Stomach (tissue), 9 donors: ENCODE results near the gene JAG1. TPM values are rescaled to one million over a fixed set of nuclear protein-coding genes. Genes with fewer than 3 reads are reported as not detected.

Experiments
- DNase-seq, 2 donors: peaks; one replicate each; pipeline versions ENCODE4 v3.0.0 to v3.0.0-alpha.2; 2013 to 2019
- H3K27ac ChIP-seq, 5 donors: fragments of 200-600 bp in 4 of 5; sonication (generic) in 4 of 5; one replicate each; pipeline ENCODE4 v1.5.1; 2013 to 2019; ENCODE audit warnings: mild to moderate bottlenecking in 1 of 5, moderate library complexity in 1 of 5
- H3K27me3 ChIP-seq, 3 donors: fragments of 200-600 bp; sonication (generic); one replicate each; pipeline ENCODE4 v1.5.1; 2017 to 2019; ENCODE audit warnings: mixed run types in 1 of 3
- H3K36me3 ChIP-seq, 4 donors: fragments of 200-600 bp; sonication (generic); 1 replicate in 3 of 4; 2 replicates in 1 of 4; pipeline ENCODE4 v1.5.1; 2016 to 2019
- H3K4me1 ChIP-seq, 4 donors: fragments of 200-600 bp; sonication (generic); one replicate each; pipeline ENCODE4 v1.5.1; 2016 to 2019
- H3K4me3 ChIP-seq, 4 donors: fragments of 200-600 bp; sonication (generic) in 3 of 4; one replicate each; pipeline ENCODE4 v1.5.1; 2016 to 2019; ENCODE audit warnings: mild to moderate bottlenecking in 1 of 4
- H3K9me3 ChIP-seq, 4 donors: fragments of 200-600 bp; sonication (generic); one replicate each; pipeline ENCODE4 v1.5.1; 2016 to 2019
- EP300 ChIP-seq: sonication (generic); formaldehyde crosslinking; IDR thresholded peaks from one replicate; pipeline ENCODE4 v1.6.1; 2017; ENCODE audit warnings: antibody characterized with exemption
- POLR2A ChIP-seq, 4 donors: fragments of 450-650 bp; IDR thresholded peaks; one replicate each; pipeline ENCODE4 v1.6.1; 2016; ENCODE audit warnings: antibody characterized with exemption in 4 of 4, control low read depth in 2 of 4, mild to moderate bottlenecking in 1 of 4, moderate library complexity in 1 of 4
- POLR2AphosphoS5 ChIP-seq, 3 donors: sonication (generic); formaldehyde crosslinking; IDR thresholded peaks; one replicate each; pipeline ENCODE4 v1.6.1; 2016; ENCODE audit warnings: antibody characterized with exemption in 3 of 3
- WGBS, 5 donors: extraction: QIAGEN DNeasy Blood & Tissue Kit in 3 of 5; methylation state at CpG; one replicate each; pipeline versions ENCODE4 v1.1.5 to v1.1.7; 2013 to 2018; 5-methylcytosine and 5-hydroxymethylcytosine counted together
- intact Hi-C: fragments of 100-400 bp; cut with DNase I; formaldehyde crosslinking; loops from one replicate; pipeline ENCODE4 v1.15.1; 2023; ENCODE audit warnings: low total_unique reads
- polyA plus RNA-seq, 3 donors: library from polyadenylated mRNA; stranded (reverse); fragments of 200-250 nt; gene quantifications; one replicate each; pipeline ENCODE4 v1.2.3, GENCODE V29; 2013
- total RNA-seq, 5 donors: library from RNA; depleted of rRNA; stranded (reverse); fragments of >200 nt; gene quantifications; one replicate each; pipeline versions ENCODE4 v1.1.0 to v1.2.3, GENCODE V29; 2014 to 2016
- TF ChIP-seq, protein P1 (sequence below), 7 experiments: fragments of 450-650 bp in 4 of 7; fragments of 200-600 bp in 3 of 7; sonication (generic) in 3 of 7; IDR thresholded peaks; one replicate each; pipeline ENCODE4 v1.5.1; 2016 to 2019; ENCODE audit warnings: antibody characterized with exemption in 7 of 7, control low read depth in 2 of 7, mild to moderate bottlenecking in 1 of 7
- donor health status: healthy with polysubstance abuse.
- donor health status: Bipolar disorder and iron deficiency.
- donor health status: healthy.

Gene JAG1
- total and polyA plus RNA-seq, 8 donors: 5.2 to 133 (median 62.2) TPM

DNA sequence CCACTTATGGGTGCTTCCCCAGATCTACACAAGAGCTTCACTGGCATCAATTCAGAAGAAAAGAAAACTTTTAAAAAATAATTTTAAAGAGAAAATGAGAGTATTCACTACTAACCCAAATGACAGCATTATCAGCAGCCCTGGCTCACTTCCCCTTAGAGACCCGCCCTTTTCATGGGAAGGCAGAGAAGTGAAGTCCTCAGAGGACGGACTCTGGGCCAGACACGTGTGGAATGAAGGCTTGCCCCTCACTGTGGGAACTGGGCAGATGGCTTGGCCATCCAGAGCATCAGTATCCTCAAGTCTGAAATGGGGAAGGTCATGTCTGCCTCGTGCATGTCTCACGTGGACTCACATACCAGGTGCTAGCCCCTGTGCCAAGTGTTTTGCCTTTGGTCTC lies 63.5 kb downstream of the JAG1 start:
- H3K4me1 ChIP-seq: peaks cover 0 to 9% (median under 1%) of the 10 kb centered on the region in 4 donors
- H3K27ac ChIP-seq: peak overlapping the region in 2 of 5 donors; percentile 49 to 76
- 67 to 84% (median 82%) methylated on average over 5 of the region's 5 CpGs for WGBS, 5 donors
- no peak for TF ChIP-seq EP300
- no peak for TF ChIP-seq POLR2AphosphoS5 (IDR thresholded peaks at IDR 0.05)
- TF ChIP-seq, protein P1, sequence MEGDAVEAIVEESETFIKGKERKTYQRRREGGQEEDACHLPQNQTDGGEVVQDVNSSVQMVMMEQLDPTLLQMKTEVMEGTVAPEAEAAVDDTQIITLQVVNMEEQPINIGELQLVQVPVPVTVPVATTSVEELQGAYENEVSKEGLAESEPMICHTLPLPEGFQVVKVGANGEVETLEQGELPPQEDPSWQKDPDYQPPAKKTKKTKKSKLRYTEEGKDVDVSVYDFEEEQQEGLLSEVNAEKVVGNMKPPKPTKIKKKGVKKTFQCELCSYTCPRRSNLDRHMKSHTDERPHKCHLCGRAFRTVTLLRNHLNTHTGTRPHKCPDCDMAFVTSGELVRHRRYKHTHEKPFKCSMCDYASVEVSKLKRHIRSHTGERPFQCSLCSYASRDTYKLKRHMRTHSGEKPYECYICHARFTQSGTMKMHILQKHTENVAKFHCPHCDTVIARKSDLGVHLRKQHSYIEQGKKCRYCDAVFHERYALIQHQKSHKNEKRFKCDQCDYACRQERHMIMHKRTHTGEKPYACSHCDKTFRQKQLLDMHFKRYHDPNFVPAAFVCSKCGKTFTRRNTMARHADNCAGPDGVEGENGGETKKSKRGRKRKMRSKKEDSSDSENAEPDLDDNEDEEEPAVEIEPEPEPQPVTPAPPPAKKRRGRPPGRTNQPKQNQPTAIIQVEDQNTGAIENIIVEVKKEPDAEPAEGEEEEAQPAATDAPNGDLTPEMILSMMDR (IDR thresholded peaks at IDR 0.05): no peak
- no peak for TF ChIP-seq POLR2A (IDR thresholded peaks at IDR 0.05)
- no peak overlapping the region for H3K4me3 ChIP-seq
- no peak for DNase-seq
- H3K36me3 ChIP-seq: peaks cover 0 to 5% (median 0%) of the 10 kb centered on the region in 4 donors
- no peaks in the 10 kb centered on the region for H3K27me3 ChIP-seq
- H3K9me3 ChIP-seq: no peaks in the 10 kb centered on the region
- intact Hi-C loops: no loop called here

DNA sequence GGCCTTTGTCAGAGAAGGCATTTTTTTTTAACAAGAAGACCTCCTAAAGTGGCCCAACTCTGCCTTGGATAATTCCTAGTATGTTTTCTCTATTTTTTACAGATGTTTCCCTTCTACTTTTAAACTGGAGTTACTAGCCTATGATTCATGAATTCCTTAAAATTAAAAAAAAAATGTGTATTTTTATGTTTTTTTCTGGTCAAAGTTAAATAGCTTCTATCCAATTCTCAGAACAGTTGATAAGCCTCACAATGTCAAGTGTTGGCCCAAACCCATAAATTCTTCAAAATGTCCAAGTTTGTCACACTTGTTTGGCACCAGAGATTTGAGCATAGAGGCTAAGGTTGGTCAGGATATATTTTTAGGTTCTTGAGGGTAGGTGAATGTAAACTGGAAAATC lies 64.0 kb downstream of the JAG1 start:
- intact Hi-C loops: no loop called here

DNA sequence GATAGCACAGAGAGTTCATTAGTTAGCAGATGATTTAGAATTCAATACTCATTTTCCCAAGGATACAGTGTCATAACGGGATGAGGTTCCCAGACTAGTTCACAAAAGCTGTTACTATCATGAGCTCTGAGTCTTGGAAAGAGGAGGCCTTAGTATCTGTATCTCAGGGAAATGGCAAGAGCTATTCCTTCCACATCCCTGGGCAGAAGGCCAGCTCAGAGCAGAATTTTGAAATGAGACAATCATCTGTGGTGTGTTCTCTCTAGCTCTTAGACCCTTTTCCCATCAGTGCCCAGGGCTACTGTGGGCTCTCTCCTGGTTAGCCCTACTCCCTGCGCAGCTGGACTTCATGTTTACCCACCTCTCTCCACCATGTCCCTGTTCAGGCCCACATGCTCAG lies 64.5 kb downstream of the JAG1 start:
- intact Hi-C loops: no loop called here
- Histone ChIP-seq H3K27me3 (no peaks in the 10 kb centered on the region), H3K27ac (peak overlapping the region in 4 of 5 donors; percentile 45 to 76 (median 64)), H3K4me1 (peaks cover 0 to 16% (median 7%) of the 10 kb centered on the region in 4 donors), H3K9me3 (no peaks in the 10 kb centered on the region), H3K36me3 (peaks cover 0 to 4% (median 0%) of the 10 kb centered on the region in 4 donors), H3K4me3 (no peak overlapping the region)
- peak in 1 of 3 donors; percentile 12 for TF ChIP-seq POLR2AphosphoS5 (IDR thresholded peaks at IDR 0.05)
- TF ChIP-seq, protein P1 (IDR thresholded peaks at IDR 0.05): no peak
- 86 to 91% (median 88%) methylated on average over 2 of the region's 2 CpGs for WGBS, 5 donors
- DNase-seq: peak in 1 of 2 donors; percentile 77

More for the DNA sequence above, 64.0 kb downstream of the JAG1 start:
- Histone ChIP-seq H3K4me3 (no peak overlapping the region), H3K27me3 (no peaks in the 10 kb centered on the region), H3K27ac (peak overlapping the region in 4 of 5 donors; percentile 45 to 76 (median 64)), H3K9me3 (no peaks in the 10 kb centered on the region), H3K4me1 (peaks cover 0 to 11% (median 3%) of the 10 kb centered on the region in 4 donors), H3K36me3 (peaks cover 0 to 4% (median 0%) of the 10 kb centered on the region in 4 donors)
- TF ChIP-seq POLR2A (IDR thresholded peaks at IDR 0.05): no peak
- no peak for TF ChIP-seq EP300
- TF ChIP-seq, protein P1 (IDR thresholded peaks at IDR 0.05): no peak
- no peak for TF ChIP-seq POLR2AphosphoS5 (IDR thresholded peaks at IDR 0.05)
- DNase-seq: no peak

DNA sequence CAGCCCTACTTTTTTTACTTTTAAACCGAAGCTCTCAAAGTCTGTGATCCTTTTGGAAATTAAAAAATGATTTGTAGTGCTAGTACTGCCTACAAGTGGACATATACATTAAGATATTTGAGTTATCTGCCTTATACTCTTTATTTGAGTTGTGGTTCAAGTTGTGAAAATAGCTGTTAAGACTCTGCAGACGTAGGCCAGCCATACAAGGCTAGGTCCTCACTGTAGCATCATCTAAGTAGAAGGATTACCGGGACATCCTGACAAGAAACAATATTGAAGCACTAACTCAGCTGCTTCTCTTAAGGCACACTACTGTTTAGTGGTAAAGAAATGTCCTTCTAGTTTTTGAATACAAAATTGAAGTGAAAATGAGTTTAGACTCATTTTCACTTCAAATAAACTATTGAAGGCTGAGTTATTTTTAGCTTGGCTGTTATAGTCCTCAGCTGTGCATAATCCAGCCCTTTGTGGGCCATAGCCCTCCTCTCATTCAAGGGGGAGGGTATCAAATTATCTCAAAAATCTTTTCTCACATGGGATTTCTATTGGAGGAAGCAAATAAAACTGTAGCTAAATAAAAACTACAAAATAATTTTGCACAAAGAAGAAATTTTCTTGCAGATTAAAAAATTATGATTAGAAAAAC lies 68.1 kb downstream of the JAG1 start:
- intact Hi-C loops: no loop called here
- H3K9me3 ChIP-seq: no peaks in the 10 kb centered on the region
- no peak for DNase-seq
- TF ChIP-seq, protein P1 (IDR thresholded peaks at IDR 0.05): no peak
- TF ChIP-seq POLR2AphosphoS5 (IDR thresholded peaks at IDR 0.05) (no peak), POLR2A (IDR thresholded peaks at IDR 0.05) (no peak), EP300 (no peak)
- peaks cover 0 to 4% (median 0%) of the 10 kb centered on the region in 4 donors for H3K36me3 ChIP-seq
- no peaks in the 10 kb centered on the region for H3K27me3 ChIP-seq
- 83 to 92% (median 91%) methylated on average over 3 of the region's 3 CpGs for WGBS, 5 donors
- H3K4me3 ChIP-seq: no peak overlapping the region
- peak overlapping the region in 4 of 5 donors; percentile 41 to 77 (median 68) for H3K27ac ChIP-seq
- peaks cover 0 to 24% (median 11%) of the 10 kb centered on the region in 4 donors for H3K4me1 ChIP-seq
